ENCODE results near the gene JMJD8.
"Not testable (repeated sequence)": the region's sequence is repeated elsewhere in the genome, so short reads cannot be mapped to it uniquely, and the experiment has no call there.

JMJD8 gene

DNA sequence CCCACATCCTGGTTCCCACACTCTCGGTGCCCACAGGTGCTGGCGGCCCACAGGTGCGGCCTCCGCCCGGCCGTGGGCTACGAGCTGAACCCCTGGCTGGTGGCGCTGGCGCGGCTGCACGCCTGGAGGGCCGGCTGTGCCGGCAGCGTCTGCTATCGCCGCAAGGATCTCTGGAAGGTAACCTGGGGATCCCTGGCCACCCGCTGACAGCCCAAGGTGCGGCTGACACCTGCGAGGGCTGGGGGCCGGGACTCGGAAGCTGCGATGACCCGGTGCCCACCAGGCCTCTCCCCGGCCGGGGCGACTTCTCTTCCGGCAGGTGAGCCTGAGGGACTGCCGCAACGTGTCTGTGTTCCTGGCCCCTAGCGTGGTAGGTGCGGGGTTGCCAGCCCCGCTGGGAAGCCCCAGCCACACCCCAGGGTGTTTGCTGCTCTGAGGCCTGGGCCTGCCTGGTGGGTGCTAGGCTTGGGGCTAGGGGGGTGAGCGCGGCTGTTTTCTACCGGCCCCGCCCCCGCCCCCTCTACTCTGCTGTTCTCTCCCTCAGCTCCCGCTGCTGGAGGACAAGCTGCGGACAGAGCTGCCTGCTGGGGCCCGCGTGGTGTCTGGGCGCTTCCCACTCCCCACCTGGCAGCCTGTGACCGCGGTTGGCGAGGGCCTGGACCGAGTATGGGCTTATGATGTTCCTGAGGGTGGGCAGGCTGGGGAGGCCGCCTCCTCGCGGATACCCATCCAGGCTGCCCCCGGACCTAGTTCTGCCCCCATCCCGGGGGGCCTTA is 37.8 kb upstream of the JMJD8 start:
- no peak for DNase-seq

DNA sequence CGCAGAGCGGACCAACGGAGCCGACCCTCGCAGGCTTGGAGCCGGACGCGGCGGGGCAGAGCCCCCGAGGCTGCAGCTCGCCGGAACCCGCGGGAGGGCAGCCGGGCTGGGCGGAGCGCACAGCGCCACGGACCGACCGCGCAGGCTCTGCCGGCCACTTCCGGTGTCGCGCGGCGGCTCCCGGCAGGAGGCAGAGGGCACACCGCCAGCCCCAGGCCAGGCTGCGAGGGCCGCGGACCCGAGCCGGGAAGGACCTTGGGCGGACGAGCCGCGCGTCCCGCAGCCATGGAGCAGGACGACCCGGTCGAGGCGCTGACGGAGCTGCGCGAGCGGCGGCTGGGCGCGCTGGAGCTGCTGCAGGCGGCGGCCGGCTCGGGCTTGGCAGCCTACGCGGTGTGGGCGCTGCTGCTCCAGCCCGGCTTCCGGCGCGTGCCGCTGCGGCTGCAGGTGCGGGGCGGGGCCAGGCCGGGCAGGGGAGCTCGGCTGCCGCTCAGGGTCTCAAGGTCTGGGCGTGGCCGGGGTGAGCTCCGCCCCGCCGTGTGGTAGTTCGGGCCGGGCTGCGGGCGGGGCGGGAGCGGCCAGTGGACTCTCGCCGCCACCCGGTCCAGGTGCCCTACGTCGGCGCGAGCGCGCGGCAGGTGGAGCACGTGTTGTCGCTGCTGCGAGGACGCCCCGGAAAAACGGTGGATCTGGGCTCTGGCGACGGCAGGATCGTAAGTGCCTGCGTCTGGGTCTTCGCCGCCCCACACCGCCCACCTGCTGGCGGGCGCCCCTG is 37.0 kb upstream of the JMJD8 start, which contains the start of gene ANTKMT:
Gene ANTKMT (plus strand): TSS at position 157 of the 775 bp plus-strand sequence. CDS start 129 bp downstream, at position 286.
- DNase-seq = peak; percentile 42

- peak; percentile 20 for DNase-seq
Measured at GRCh38 chr16:720447-720989, 36.4 kb upstream of the JMJD8 start.

DNA sequence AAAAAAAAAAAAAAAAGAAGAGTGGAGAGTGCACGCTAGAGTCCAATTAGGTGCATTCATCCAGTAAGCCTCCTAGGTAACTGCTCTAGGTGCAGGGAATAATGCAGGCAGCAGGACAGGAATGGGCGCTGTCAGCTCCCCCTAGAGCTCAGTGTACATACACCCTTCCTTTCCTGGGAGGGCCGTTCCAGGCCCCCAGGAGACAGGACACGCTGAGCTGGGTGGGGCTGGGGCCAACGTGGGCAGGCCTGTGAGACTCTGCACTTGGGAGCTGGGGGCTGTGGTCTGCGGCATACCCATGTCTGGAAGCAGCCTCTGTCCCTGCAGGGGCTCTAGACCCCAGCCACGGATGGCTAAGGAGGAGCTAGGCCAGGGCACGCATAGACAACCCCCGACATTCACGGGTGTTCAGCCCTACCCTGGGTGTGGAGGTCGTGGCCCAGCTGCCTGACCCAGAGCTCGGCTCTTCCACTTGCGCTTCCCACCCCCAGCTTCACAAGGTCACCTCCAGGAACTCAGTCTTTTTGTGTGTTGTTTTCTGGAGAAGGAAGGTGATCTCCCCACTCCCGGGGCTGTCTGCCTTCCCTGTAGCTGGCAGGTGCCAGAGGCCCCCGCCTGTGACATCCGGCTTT is 35.8 kb upstream of the JMJD8 start:
- no peak for DNase-seq

DNA sequence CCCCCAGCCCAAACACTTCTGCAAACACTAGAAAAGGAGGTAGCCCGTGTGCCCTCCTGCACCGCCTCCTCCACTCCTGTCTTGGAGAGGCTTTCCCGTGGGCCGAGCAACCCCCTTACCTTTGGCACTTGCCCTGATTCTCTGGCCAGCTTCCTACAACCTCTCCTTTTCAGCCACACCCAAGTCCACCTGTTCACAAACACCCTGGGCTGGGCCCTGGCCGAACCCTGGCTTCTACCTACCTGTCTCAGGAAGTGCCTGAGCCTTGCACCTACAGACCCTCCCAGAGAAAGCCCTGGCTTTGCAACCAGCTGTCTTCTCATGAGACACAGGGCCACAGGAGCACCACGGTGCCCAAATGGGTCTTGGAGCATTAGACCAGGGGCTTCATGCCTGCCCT is 34.8 kb upstream of the JMJD8 start:
- no peak for DNase-seq

DNA sequence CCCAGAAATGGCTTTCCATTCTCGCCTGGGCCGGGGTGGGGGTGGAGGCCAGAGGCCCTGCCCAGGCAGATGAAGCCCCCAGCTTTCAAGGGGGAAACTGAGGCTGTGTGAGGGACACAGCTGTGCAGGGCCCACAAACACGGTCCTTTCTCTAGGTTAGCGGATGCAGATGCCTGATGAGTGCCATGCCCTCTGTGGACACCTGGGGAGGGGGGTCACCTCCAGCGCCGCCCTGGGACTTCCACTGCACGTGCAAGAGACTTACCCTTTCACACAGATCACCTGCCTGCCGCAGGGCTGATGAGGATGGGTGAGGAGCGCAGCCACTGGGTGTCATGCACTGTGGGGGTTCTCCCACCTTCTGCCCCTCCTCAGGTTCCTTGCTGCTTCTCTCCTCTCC is 34.3 kb upstream of the JMJD8 start:
- DNase-seq = no peak

- no peak for DNase-seq
Measured at GRCh38 chr16:717450-718245, 33.5 kb upstream of the JMJD8 start.

- DNase-seq = no peak
Measured at GRCh38 chr16:716768-717325, 32.7 kb upstream of the JMJD8 start.

DNA sequence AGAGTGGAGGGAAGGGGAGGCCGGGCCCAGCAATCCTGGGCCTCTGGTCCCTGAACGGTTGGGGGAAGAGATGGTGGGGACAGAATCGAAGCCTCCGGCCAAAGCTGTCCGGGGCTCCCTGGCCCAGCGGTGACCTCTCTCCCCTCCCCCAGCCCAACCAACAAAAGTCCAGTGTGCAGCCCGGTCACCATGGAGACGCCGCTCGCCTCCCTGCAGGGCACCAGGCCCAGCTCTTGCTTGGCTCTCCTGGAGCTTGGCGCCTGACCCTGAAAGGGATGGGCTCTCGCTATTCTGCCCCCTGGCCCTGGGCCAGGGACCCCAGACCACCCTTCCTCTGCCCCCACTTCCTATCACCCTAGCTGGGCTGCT is 32.0 kb upstream of the JMJD8 start:
- no peak for DNase-seq

DNA sequence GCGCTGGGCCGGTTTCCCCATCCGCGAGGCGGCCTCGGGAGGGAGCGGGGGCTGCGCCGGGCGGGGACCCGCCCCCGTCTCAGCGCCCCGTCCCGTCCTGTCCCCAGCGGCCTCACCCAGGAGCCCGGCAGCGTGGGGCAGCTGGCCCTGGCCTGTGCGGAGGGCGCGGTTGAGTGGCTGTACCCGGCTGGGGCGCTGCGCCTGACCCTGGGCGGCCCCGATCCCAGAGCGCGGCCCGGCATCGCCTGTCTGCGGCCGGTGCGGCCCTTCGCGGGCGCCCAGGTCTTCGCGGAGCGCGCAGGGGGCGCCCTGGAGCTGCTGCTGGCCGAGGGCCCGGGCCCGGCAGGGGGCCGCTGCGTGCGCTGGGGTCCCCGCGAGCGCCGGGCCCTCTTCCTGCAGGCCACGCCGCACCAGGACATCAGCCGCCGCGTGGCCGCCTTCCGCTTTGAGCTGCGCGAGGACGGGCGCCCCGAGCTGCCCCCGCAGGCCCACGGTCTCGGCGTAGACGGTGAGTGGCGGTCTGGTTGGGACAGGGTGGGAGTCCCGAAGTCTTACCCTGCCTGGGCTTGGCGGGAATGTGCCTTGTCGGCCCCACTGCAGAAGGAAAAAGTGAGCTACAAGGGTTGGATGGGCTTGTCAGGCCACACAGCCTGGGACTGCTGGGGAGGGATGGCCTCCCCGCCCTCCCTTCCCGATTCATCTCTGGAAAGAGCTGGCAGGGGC is 31.5 kb upstream of the JMJD8 start:
- no peak for DNase-seq

GRCh38 chr16:714558-715476 is 30.7 kb upstream of the JMJD8 start, which contains the start of gene METRN:
TSS of gene METRN (plus strand) at chr16:715118. CDS start at chr16:715290, 172 bp downstream.
- peak; percentile 54 for DNase-seq

DNA sequence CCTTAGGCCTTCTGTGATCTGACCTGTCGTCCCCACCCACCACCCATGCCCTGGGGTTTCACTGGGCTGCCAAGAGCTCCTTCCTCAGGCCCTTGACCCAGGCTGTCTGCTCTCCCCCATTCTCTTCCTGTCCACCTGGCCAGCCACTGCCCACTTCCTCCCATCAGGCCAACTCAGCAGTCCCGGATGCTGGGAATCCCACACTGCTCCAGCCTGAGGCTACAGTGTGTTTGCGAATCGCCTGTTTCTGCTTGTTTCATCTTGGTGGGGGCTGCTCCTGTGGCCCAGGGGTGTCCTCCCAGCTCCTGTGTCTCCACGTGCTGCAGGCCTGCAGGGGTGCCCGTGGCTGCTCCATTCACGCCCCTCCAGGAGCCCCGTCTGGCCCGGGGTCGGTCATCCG is 29.9 kb upstream of the JMJD8 start:
- no peak for DNase-seq

DNA sequence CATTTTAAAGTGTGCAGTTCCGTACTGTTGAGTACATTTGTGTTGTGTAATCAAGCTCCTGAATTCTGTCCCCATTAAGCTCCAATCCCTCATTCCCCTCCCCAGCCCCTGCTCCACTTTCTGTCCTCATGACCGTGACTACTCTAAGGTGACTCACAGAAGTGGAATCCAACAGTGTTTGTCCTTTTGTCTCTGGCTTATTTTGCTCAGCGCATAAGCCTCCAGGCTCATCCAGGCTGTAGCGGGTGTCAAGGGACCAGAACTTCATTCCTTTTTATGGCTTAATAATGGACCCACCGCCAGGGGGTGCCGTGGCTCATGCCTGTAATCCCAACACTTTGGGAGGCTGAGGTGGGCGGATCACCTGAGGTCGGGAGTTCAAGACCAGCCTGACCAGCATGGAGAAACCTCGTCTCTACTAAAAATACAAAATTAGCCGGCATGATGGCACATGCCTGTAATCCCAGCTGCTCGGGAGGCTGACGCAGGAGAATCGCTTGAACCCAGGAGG is 28.7 kb upstream of the JMJD8 start:
- not testable (repeated sequence) for DNase-seq

GRCh38 chr16:711548-712320 is 27.6 kb upstream of the JMJD8 start:
- DNase-seq = no peak

DNA sequence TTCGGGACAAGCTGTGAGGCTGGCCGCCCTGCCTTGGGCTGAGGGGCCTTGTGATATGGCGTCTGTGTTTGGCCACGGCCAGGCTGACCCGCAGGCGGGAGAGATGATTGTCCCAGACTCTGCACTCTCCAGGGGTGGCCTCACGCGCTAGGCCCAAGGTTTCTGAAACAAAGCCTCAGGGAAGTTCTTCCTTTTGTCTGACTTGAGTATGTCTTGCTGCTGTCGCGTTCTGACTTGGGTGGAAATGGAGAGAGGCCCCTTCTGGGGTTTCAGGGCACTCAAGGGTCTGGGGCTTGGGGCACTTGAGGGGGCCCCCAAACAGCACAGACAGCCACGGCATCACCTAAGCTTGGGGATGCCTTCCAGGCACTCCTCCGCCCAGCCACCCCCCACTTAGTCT is 26.9 kb upstream of the JMJD8 start:
- DNase-seq = no peak

GRCh38 chr16:710500-711075 is 26.5 kb upstream of the JMJD8 start:
- DNase-seq = no peak

DNA sequence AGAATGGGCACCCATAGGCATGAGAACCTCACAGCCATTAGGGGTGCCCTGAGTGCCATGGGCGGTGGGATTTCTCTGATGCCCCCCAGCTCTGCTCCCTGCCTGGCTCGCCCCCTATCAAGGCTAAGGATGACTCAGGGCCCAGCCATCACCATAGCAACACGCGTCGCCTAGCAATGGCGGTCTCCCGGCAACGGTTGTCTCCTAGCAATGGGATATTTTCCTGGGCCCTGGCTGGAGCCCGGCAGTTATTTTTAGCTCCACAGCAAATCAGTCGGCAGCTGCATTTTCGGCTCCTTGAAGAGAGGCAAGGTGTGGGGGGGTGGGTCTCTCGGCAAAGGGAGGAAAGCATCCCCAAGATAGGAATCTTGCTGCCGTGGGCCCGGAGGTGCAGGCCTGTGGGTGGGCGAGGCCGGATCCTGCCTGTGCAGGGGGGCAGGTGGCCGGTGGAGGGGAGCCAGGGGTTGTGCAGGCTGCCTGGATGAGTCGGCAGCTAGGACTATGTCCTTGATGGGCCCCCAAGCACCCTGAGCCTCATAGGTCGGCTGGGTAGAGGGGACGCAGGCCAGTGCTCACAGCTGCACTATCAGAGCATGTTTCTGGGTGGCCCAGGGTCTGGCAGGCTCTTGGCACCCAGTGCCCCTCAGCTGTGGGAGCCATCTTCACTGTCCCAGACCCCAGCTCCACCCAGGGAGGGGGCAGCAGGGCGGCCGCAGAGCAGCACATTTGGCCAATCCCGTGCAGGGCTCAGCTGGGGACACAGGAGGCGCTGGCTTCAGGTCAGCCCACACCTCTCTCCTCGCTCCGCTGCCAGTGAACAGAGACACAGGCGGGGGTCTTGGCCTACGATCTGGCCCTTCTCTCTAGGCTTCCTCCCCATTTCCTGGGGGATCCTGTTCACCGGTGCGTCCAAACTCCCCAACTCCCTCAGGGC is 25.7 kb upstream of the JMJD8 start:
- peak; percentile 66 for DNase-seq

- no peak for DNase-seq
Measured at GRCh38 chr16:708959-709358, 24.8 kb upstream of the JMJD8 start.

Data from NCI-H446 treated with DMSO at 0.1 percent for 48 hours (cell line).